Endothelial cell of umbilical vein (primary cell): ENCODE measurements around the gene SIRPD. TPM values are rescaled to one million over a fixed set of nuclear protein-coding genes. Genes with fewer than 3 reads are reported as not detected.

Source experiments
- BruUV-seq: library from RNA; stranded (reverse); fragments of 400-500 nt; replicated peaks from 2 replicates; lab custom pipeline; 2021; lab: Mats Ljungman, UMichigan
- CTCF ChIA-PET: fragments of 300-600, 350-600 bp; sonication (Branson Sonifier 250); formaldehyde crosslinking; loops from one replicate; lab custom pipeline; 2021; ENCODE audit warnings: antibody characterized with exemption, inconsistent platforms; lab: Charles Lee
- POLR2A ChIA-PET: fragments of 300-600, 350-600 bp; sonication (Branson Sonifier 250); formaldehyde crosslinking; loops from one replicate; lab custom pipeline; 2021; ENCODE audit warnings: antibody characterized with exemption, inconsistent platforms; lab: Charles Lee
- DNase-seq: peaks from one replicate; pipeline ENCODE4 v3.0.0-alpha.2; 2011; ENCODE audit warnings: low read depth, low spot score
- FAIRE-seq: peaks from 2 replicates; lab custom pipeline; 2011; peaks lifted over from hg19 to GRCh38; lab: Jason Lieb, UNC
- H2AFZ ChIP-seq: 2 replicates; pipeline ENCODE4 v1.6.0; 2012; ENCODE audit warnings: low read depth, low read length, control low read depth, inconsistent platforms
- H3K27ac ChIP-seq: 2 replicates; pipeline ENCODE4 v1.5.1; 2011; ENCODE audit warnings: low read depth, mild to moderate bottlenecking, control low read depth, low read length, moderate library complexity; ENCODE audit not compliant: insufficient read depth
- H3K27me3 ChIP-seq, 2 experiments: 2 replicates each; pipeline versions ENCODE4 v1.6.0 to v1.6.1; 2011; ENCODE audit warnings: low read length in 2 of 2, mixed read lengths in 1 of 2; ENCODE audit not compliant: control insufficient read depth in 2 of 2, insufficient read depth in 2 of 2
- H3K36me3 ChIP-seq, 2 experiments: 2 replicates in 1 of 2; 3 replicates in 1 of 2; pipeline ENCODE4 v1.5.1; 2011; ENCODE audit warnings: low read length in 2 of 2, mild to moderate bottlenecking in 1 of 2, moderate library complexity in 1 of 2; ENCODE audit not compliant: control insufficient read depth in 2 of 2, insufficient read depth in 2 of 2; ENCODE audit errors: extremely low read depth in 1 of 2
- H3K4me1 ChIP-seq: 3 replicates; pipeline ENCODE4 v1.5.1; 2011; ENCODE audit warnings: mild to moderate bottlenecking, low read length; ENCODE audit not compliant: control insufficient read depth, insufficient read depth; ENCODE audit errors: extremely low read depth
- H3K4me2 ChIP-seq: 2 replicates; pipeline ENCODE4 v1.6.1; 2011; ENCODE audit warnings: low read length, control low read depth, mixed read lengths; ENCODE audit not compliant: insufficient read depth
- H3K4me3 ChIP-seq, 3 experiments: fragments of 200-600 bp in 1 of 3; sonication (generic), shearing (Covaris generic) in 1 of 3; replicated peaks in 1 of 3; 2 replicates each; pipeline ENCODE4 v1.5.1; 2011 to 2016; ENCODE audit warnings: control low read depth in 3 of 3, low read length in 3 of 3, mild to moderate bottlenecking in 2 of 3, inconsistent platforms in 1 of 3, low read depth in 1 of 3, moderate library complexity in 1 of 3; ENCODE audit not compliant: insufficient read depth in 1 of 3
- H3K79me2 ChIP-seq: 2 replicates; pipeline ENCODE4 v1.6.0; 2012; ENCODE audit warnings: low read length, inconsistent platforms; ENCODE audit not compliant: control insufficient read depth, insufficient read depth
- H3K9ac ChIP-seq: replicated peaks from 2 replicates; pipeline ENCODE3; 2011; ENCODE audit warnings: low read length, control low read depth; ENCODE audit not compliant: insufficient read depth; ENCODE audit errors: extremely low read depth
- H3K9me1 ChIP-seq: replicated peaks from 3 replicates; pipeline ENCODE4 v1.6.0; 2011; ENCODE audit warnings: mild to moderate bottlenecking, low read length; ENCODE audit not compliant: control insufficient read depth, insufficient read depth; ENCODE audit errors: extremely low read depth
- H3K9me3 ChIP-seq: replicated peaks from 2 replicates; pipeline ENCODE4 v1.5.1; 2012; ENCODE audit warnings: low read length, inconsistent platforms; ENCODE audit not compliant: control insufficient read depth, insufficient read depth
- H4K20me1 ChIP-seq: replicated peaks from 2 replicates; pipeline ENCODE3; 2011; ENCODE audit warnings: mild to moderate bottlenecking, low read length; ENCODE audit not compliant: control insufficient read depth, insufficient read depth; ENCODE audit errors: extremely low read depth
- EZH2 ChIP-seq: IDR thresholded peaks from 2 replicates; pipeline ENCODE4 v1.6.1; 2012; ENCODE audit warnings: borderline replicate concordance, low read depth, mild to moderate bottlenecking, moderate library complexity, low read length, inconsistent platforms; ENCODE audit not compliant: severe bottlenecking
- FOS ChIP-seq: IDR thresholded peaks from 2 replicates; pipeline ENCODE4 v1.6.1; 2011; ENCODE audit warnings: mild to moderate bottlenecking, low read length, moderate library complexity, borderline replicate concordance; ENCODE audit not compliant: insufficient read depth
- GATA2 ChIP-seq: IDR thresholded peaks from 2 replicates; pipeline ENCODE4 v1.7.0; 2011; ENCODE audit warnings: low read depth, mild to moderate bottlenecking, moderate library complexity, mixed read lengths, low read length; ENCODE audit not compliant: insufficient read length, insufficient read depth
- JUN ChIP-seq: IDR thresholded peaks from 2 replicates; pipeline ENCODE4 v1.6.1; 2011; ENCODE audit warnings: borderline replicate concordance, low read depth; ENCODE audit not compliant: insufficient read length, insufficient read depth
- MYC ChIP-seq: IDR thresholded peaks from one replicate; pipeline ENCODE4 v1.6.1; 2011; ENCODE audit warnings: mild to moderate bottlenecking, low read depth, low read length
- POLR2A ChIP-seq: IDR thresholded peaks from 2 replicates; pipeline ENCODE4 v1.6.1; 2012; ENCODE audit warnings: low read depth, mild to moderate bottlenecking, control low read depth, low read length
- POLR2AphosphoS5 ChIP-seq: IDR thresholded peaks from 2 replicates; pipeline ENCODE4 v1.6.1; 2012; ENCODE audit warnings: low read depth, mild to moderate bottlenecking, control low read depth, low read length, moderate library complexity; ENCODE audit not compliant: insufficient read depth
- dilution Hi-C: fragments of 300-500 bp; cut with MboI; formaldehyde crosslinking; loops from one replicate; pipeline ENCODE4 v1.15.0; 2019; ENCODE audit warnings: low sequenced_read_pairs; ENCODE audit not compliant: extremely low pct_ligation_motif_present
- intact Hi-C: fragments of 100-400 bp; cut with micrococcal nuclease; formaldehyde crosslinking; loops from one replicate; pipeline ENCODE4 v1.10.0; 2022
- polyA plus RNA-seq, 4 experiments: library from polyadenylated mRNA; depleted of rRNA in 3 of 4; stranded (reverse) in 3 of 4; unstranded in 1 of 4; fragments of >200 nt; gene quantifications; 2 replicates each; pipeline versions ENCODE4 v1.2.1 to v1.2.3, GENCODE V29; 2011 to 2012; ENCODE audit warnings: missing spikeins in 1 of 4
- total RNA-seq: library from RNA; stranded (reverse); gene quantifications from 2 replicates; pipeline ENCODE4 v1.2.3, GENCODE V29; 2021
- TF ChIP-seq, protein P1 (sequence below): IDR thresholded peaks from 2 replicates; pipeline ENCODE4 v1.6.1; 2011; ENCODE audit not compliant: insufficient read depth, insufficient read length
- TF ChIP-seq, protein P2 (sequence below), 2 donors: IDR thresholded peaks; 1 replicate in 1 of 2; 2 replicates in 1 of 2; pipeline ENCODE4 v1.5.1; 2011; ENCODE audit warnings: low read length in 2 of 2, mild to moderate bottlenecking in 2 of 2, moderate library complexity in 2 of 2, control low read depth in 1 of 2, inconsistent platforms in 1 of 2, low read depth in 1 of 2; ENCODE audit not compliant: insufficient read depth in 1 of 2; ENCODE audit errors: extremely low read depth in 1 of 2

Gene SIRPD
- total and polyA plus RNA-seq, 2 donors (not counting 3 experiments of a cell fraction or from before 2014, with no cell fraction given): not detected

GRCh38 chr20:1500496-1500895 is 57.0 kb downstream of the SIRPD start:
- Histone ChIP-seq H4K20me1 (no peaks in the 10 kb centered on the region), H3K4me3 (no peak overlapping the region), H3K36me3 (no peaks in the 10 kb centered on the region), H3K9me1 (no peaks in the 10 kb centered on the region), H3K27me3 (peaks cover 8 to 25% of the 10 kb centered on the region in 2 experiments), H2AFZ (no peak overlapping the region), H3K79me2 (no peaks in the 10 kb centered on the region), H3K4me1 (no peaks in the 10 kb centered on the region), H3K9me3 (no peaks in the 10 kb centered on the region), H3K4me2 (no peak overlapping the region), H3K9ac (no peak overlapping the region), H3K27ac (no peak overlapping the region)
- ChIA-PET POLR2A (no interaction called here), CTCF (no interaction called here)
- no peak for DNase-seq
- no TSS peak for BruUV-seq
- dilution Hi-C loops (no loop called here), intact Hi-C loops (loop anchor here (10.0 kb wide), 1 partner anchor 394 kb away; the partner anchor contains the start of gene SIRPA)
- no peak for FAIRE-seq
- TF ChIP-seq, protein P1, sequence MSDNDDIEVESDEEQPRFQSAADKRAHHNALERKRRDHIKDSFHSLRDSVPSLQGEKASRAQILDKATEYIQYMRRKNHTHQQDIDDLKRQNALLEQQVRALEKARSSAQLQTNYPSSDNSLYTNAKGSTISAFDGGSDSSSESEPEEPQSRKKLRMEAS: no peak
- TF ChIP-seq JUN (no peak), POLR2A (no peak), MYC (no peak), FOS (no peak), EZH2 (no peak), GATA2 (no peak), POLR2AphosphoS5 (no peak)
- TF ChIP-seq, protein P2, sequence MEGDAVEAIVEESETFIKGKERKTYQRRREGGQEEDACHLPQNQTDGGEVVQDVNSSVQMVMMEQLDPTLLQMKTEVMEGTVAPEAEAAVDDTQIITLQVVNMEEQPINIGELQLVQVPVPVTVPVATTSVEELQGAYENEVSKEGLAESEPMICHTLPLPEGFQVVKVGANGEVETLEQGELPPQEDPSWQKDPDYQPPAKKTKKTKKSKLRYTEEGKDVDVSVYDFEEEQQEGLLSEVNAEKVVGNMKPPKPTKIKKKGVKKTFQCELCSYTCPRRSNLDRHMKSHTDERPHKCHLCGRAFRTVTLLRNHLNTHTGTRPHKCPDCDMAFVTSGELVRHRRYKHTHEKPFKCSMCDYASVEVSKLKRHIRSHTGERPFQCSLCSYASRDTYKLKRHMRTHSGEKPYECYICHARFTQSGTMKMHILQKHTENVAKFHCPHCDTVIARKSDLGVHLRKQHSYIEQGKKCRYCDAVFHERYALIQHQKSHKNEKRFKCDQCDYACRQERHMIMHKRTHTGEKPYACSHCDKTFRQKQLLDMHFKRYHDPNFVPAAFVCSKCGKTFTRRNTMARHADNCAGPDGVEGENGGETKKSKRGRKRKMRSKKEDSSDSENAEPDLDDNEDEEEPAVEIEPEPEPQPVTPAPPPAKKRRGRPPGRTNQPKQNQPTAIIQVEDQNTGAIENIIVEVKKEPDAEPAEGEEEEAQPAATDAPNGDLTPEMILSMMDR (IDR thresholded peaks at IDR 0.05; ENCODE audit: extremely low read depth in 1 of 2, insufficient read depth in 1 of 2, low read depth in 1 of 2, low read length in 2 of 2): no peak
